Activated CD4-positive, alpha-beta T cell treated with anti-CD3 and anti-CD28 coated beads, Interleukin-2, amount 50 U/mL, for 48 hours (primary cell): ENCODE results near the gene POLR2L.

Source experiments
- DNase-seq, 2 experiments: peaks; one replicate each; pipeline ENCODE4 v3.0.0-alpha.2; 2020

Gene POLR2L

GRCh38 chr11:808427-809286 is 33.7 kb downstream of the POLR2L start:
- DNase-seq: peak in 1 of 2 experiments; percentile 60

DNA sequence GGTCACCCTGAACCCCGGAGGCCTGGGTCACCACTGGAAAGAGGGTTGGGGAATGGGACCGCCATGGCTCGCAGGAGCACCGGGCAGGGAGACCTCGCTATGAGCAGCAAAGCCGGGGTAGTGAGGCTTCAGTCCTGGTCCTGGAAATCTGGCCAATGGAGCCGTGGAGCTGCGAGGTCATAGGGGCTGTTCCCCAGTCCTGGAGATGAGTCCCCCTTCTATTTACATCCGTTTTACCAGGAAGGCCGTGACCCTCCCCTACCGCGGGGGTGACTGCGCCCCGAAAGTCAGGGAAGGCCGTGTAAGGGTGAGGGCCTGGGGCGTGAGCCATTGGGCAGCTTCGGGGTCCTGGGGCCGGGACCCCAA is 37.7 kb downstream of the POLR2L start:
- no peak for DNase-seq

DNA sequence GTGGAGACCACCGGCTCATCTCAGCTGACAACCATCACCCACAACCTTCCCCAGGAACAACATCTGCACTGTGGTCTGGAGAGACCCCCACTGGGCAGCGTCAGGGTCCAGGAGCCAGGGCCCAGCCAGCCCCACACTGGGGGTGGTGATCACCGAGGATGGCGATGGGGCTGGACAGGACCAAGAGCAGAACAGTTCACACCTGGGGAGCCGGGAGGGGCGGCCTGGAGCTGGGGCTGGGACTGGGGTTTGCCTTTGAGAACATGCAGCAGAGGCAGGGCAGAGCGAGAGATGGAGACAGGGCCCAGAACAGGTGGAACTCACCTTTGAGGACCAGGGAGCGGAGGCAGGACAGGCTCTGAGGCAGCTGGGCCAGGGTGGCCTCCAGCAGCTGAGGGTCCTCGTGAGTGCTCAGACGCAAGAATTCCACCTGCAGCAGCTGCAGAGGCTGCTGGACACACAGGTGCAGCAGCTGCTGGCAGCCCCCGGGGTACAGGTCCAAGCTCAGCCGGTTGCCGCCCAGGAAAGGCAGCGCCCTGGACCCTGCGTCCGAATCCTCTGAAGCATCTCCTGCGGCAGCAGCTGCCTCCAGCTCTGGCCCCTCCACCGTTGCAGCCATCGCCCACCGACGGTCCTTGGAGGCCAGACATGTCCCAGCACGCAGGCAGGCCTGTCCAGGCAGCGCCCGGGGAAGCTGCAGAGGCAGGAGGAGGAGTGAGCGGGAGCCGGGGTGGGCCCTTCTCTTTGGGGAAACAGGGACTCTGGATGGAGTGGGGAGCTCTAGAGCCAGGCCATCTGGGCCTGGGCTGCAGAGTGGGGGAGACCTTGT is 38.3 kb downstream of the POLR2L start:
- no peak for DNase-seq

DNA sequence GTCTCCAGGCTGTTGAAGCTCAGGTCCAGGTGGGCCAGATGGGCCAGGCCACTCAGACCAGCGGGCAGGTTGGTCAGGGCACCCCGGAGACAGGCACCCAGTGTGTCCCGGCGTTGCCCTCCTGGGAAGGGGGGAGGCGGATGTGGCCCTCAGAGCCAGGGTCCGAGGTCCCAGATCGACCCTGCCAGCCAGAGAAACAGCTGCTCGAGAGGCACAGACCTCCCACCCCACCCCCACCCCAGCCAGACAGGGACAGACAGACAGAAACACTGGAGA is 38.9 kb downstream of the POLR2L start:
- no peak for DNase-seq

- DNase-seq: no peak
These were observed 39.4 kb downstream of the POLR2L start for GRCh38 chr11:802693-803466.

DNA sequence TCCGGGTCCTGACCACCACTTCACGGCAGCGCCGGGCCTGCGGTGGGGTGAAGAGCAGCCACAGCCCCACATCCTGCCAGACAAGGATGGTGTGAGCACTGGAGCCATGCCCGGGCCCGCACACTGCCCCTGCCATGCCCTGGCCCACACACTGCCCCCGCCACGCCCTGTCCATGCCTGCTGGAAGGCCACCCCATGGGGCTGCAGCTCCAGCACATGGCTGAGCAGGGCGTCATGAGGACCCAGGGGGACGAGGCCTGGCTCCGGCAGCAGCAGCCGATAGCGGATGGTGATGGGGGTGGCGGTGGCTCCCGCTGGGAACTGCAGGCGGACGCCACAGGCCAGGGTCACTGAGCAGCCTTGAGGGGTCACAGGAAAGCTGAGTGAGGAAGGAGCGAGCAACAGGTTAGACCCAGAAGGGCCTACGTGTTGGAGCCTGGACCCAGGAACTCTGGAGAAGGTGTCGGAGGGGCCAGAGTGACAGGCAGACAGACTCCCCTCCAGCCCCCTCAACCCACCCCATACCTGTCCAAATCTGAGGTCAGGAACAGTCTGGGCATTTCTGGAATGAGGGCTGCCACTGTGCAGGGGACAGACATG is 40.2 kb downstream of the POLR2L start:
- no peak for DNase-seq

DNA sequence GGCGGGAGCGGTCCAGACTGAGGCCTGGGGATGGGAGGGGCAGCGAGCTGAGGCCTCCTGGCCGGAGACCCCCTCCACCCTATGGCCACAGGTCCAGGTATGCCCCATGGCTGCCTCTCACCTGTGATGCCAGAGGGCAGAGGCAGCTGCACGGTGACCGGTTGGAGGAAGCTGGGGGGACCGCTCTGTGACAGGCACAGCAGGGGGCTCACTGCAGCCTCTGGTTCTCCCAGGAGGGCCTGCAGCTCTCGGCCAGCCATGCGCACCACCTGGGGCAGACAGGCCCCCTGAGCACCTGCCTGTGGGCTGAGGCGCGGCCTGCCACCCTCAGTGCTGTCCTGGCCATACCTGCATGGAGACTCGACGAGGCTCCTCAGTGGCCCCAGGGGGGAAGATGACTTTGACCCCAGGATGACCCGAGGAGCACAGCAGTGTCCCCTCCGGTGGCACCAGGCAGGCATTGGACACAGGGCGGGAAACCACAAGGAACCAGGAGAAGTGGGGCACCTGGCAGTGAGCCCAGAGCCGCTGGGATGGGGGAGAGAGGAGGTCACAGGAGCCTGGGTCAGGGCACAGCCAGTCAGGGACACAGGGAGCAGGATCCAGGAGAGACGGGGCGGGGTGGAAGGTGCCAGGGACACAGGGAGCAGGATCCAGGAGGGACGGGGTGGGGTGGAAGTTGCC is 41.1 kb downstream of the POLR2L start:
- no peak for DNase-seq

DNA sequence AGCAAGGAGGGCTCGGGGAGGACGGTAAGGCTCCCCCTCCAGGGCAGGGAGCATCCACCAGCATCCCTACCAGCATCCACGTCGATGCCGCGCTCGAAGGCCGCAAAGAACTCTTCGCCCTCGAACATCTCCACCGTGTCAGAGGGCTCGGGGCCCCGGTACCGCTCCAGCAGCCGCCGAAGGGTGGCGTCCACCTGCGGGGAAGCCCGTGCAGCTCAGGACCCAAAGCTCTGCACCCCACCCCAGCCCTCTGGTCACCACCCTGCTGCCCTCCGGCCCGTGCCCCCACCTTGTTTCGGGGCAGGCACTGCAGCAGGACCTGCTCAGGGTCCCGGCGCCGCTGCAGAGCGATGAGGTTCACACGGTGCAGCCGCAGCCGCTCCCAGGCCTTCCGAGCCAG is 41.9 kb downstream of the POLR2L start:
- DNase-seq: no peak

DNA sequence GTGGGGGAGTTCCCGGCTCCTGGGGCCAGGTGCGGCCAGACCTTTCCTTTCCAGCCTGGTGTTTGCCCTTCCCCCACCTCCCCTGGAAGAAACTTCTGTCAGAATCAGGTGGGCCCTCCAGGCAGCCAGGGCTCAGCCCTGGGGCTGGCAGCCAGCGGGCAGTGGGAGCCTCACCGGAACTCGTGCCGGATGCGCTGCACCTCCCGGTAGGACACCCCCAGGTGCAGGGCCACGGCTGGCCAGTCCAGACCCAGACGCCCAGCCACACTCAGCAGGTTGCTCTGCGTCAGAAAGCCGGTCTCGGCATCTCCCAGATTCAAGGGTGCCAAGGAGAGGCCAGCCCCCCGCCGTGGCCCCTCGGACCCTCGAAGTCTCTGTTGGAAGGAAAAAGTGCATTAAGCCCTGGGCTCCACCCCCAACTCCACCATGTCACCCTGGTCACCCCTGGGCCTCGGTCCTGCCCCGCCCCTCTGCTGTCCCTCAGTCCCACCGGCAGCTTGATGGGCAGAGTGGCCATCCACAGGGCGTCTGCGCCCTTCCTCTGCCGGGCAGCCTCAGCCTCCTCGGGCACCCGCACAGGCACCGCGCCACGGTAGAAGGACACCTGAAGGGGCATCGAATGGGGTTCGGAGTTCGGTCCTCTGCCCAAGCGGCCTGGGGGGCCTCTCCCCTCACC is 42.5 kb downstream of the POLR2L start:
- no peak for DNase-seq

- peak; percentile 87 to 88 for DNase-seq
These were observed 44.1 kb downstream of the POLR2L start, which contains the start of gene SLC25A22 for GRCh38 chr11:798093-798713. Gene SLC25A22 (minus strand): TSS chr11:798281. CDS start chr11:795006, 3,275 bp downstream.

DNA sequence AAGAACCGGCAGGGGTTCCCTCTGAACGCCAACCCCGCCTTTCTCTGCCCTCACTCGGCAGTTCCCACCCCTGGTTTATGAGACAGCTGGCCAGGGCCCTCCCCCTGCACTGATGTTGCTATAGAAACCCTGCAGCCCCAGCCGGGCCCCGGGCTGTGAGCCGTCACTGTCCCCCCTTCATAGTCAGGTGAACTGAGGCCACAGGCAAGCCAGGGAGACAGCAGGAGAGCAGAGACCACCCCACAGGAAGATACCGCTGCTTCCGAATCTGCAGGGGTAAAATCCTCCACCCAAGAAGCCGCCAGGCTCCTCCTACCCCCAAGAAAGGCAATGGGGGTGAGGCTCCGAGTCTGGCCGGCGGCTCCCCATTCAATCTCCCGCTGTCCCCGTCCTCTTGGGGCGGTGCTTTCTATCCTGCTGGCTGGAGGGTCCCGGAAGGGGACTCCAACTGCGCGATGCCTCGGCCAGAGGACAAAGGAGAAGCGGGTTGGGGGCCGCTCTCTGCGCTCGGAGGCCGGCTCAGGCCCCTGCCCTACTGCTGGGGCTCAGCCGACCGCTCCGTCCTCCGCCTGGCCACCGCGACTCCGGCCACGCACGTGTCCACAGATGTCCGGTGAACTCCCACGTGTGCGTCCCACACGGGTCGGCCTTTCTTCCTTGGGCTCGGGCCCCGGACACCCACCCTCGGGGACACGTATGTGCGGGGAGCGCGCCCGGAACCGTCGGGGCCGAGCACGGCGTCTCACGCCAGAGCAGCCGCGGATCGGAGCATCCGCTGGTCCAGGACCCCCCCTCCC is 44.8 kb downstream of the POLR2L start:
- peak; percentile 76 to 82 for DNase-seq

DNA sequence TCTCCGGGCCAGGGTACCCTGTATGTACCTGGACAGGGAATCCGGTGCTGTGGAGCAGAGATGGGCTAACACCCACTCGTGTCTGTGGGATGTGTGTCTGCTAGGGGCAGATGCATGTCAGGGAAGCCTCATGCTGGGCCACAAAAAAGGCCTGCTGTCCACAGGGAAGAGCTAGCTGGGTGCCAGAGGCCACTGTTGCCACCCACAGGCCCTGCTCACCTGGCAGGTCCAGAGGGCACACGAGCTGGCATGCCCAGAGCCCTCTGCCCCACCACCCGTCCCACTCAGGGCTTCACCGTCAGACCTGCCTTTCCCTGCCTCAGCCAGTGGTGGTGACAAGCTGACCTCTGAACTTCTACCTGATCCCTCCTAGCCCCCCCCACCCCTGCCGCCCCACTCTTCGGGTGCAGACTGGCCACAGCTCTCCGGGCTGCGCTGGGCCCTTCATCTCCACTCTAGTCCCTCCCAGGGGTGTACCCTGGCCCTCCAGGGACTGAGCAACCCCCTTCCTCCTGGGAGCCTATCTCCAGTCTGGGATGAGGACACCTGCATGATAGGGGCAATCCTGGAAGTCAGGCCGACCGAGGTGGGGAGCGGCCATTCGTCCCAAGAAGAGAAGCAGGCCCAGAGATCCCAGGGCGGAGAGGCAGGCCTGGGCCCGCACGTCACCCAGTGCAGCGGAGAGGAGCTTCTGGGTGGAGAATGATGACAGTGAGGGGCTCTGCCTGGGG is 45.6 kb downstream of the POLR2L start:
- no peak for DNase-seq

DNA sequence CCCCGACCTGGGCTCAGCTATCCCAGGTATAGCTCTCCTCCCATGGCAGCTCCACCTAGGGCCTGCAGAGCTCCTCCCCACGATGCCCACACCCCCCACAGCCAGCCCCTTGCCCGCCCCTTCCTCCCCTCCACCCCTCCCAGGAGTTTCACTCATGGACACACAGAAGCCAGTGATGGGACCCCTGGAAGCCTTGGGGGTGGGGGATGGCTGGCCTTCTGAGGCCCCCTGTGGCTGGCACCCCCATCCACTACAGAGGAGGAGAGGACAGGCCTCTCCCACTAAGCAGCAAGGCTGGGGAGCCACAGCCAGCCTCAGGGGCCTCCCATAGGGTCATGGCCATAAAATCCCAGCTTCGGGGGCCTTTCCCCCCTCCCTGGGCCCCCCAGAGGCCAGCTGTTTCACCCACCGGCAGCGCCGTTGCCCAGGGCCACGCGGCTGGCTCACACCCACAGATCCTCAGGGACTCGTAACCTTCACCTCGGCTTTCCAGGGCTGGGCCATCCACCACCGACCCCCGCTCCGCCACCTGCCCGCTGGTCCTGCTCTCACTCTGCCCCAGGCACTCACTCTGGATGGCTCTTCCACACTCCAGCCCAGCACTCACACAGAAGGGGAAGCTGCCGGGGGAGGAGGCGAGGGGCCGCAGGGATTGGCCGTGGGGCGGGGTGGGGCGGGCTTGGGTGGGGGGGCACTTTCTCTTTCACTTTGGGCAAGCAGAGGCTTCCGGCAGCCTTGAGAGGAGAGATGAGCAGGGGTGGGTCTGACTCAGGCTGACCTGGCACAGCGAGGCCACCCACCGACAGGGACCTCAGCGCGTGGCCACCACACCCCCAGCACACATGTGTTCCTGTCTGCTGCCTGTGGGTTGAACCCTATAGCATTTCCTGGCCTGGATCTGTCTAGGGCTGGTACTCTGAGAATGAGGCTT is 46.4 kb downstream of the POLR2L start:
- DNase-seq: peak; percentile 87 to 88

DNA sequence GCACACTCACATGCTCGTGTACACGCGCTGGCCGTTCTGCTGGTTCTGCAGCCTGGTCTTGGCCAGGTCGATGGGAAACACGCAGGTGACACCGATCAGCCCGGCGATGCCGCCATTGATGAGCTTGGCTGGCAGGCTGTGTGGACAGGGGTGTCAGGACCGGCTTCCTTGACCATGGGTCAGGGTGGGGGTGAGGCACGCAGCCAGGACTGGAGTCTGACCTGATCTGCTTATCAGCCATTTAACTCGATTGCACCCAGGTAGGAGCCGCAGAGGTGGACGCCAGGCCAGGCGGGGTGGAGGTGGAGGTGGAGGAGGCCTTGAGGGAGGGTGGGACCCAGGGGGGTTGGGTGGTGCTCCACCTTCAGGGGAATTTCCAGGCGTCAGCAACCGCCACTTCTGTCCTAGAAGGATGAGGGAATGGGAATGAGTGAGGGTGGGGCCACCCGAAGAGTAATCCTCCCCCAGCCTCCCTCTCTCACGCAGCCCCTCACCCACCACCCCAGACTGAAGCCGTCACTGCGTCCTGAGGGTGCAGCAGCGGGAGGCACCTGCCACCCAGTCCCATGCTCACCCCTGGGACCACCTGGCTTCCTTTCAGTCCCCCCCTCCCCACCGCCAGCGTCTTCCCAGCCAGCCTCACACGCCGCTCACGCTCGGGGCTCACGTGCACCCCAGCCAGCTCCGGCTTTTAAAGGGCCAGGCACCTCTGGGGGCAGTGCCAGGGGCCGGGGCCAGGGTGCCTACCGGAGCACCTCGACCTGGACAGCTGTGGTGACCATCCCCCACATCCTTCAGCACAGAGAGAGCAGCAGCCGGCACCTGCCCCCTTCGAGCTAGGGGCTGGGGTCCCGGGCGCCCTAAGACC is 47.3 kb downstream of the POLR2L start:
- DNase-seq: no peak

DNA sequence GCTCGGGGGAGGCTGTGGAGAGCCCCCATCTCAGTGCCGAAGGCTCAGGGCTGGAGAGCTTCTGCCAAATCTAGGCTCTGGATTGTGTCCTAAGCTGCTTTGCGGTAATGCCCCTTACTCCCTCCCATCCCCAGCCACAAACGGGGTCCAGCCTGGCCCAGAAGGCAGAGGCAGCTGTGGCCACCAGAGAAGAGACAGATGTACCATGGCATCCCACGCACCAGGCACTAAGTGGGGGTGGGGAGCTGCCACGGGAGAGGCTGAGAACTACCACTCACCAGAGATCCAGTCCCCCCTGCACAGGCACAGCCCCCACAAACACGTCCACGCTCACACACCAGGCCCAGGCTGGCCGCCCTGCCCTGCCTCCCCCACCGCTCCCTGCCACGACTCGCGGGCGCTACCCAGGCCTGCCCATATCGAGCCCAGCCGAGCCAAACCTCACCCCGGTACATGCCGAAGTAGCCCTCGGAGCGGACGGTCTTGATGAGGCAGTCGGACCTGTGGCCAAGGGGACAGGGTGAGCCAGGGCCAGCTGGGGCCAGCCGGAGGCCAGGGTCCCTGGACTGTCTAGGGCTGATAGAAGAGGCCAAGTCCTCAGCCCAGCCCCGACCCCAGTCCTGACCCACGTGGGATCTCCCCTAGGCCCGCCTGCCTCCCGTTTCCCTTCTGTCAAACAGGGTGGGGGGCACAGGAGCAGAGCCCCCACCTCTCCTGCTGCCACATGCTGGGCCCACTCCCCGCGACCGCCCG is 48.1 kb downstream of the POLR2L start:
- DNase-seq: no peak

GRCh38 chr11:793556-793955 is 48.8 kb downstream of the POLR2L start:
- DNase-seq: no peak

GRCh38 chr11:792873-793272 is 49.5 kb downstream of the POLR2L start:
- DNase-seq: no peak
